ENCODE measurements around the gene BRAF. TPM values are rescaled to one million over a fixed set of nuclear protein-coding genes. Genes with fewer than 3 reads are reported as not detected.
"Not testable (repeated sequence)": the region's sequence is repeated elsewhere in the genome, so short reads cannot be mapped to it uniquely, and the experiment has no call there.

Gene BRAF
- total RNA-seq, 2 experiments from 2014 or later: 26.7 to 28.5 TPM

DNA sequence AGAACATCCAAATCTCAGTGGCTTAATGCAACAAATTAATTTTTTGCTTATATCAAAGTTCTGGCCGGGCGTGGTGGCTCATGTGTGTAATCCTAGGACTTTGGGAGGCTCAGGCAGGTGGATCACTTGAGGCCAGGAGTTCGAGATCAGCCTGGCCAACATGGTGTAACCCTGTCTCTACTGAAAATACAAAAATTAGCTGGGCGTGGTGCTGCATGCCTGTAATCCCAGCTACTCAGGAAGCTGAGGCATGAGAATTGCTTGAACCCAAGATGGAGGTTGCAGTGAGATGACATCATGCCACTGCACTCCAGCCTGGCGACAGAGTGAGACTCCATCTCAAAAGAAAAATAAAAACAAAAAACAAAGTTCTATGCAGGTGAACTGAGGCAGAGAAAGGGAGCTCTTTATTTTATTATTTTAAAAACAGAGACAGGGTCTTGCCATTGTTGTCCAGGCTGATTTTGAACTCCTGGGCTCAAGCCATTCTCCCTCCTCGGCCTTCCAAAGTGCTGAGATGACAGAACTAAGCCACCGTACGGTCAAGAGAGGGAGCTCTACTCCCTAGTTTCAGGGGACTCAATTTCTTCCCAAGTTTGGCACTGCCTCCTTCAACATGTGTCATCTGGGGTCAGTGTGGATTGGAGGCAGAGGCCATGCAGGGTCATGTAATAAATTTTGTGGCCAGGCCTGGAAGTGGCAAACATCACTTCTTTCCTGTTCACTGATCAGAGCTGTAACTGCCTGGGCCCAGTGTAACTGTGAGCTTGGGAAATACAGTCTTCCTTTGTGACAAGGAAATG, 249.6 kb downstream of the BRAF start:
- POLR2A ChIA-PET: interaction anchor here (1.4 to 1.5 kb wide), 2 partner anchors 18 to 21 kb away, joined by 3 to 6 read pairs; partner anchors contain the start of gene NDUFB2
- H3K27me3 Mint-ChIP-seq (ENCODE audit: low read depth): no peaks in the 10 kb centered on the region
- peaks cover 42% of the 10 kb centered on the region for H3K4me1 Mint-ChIP-seq (ENCODE audit: low read depth)

DNA sequence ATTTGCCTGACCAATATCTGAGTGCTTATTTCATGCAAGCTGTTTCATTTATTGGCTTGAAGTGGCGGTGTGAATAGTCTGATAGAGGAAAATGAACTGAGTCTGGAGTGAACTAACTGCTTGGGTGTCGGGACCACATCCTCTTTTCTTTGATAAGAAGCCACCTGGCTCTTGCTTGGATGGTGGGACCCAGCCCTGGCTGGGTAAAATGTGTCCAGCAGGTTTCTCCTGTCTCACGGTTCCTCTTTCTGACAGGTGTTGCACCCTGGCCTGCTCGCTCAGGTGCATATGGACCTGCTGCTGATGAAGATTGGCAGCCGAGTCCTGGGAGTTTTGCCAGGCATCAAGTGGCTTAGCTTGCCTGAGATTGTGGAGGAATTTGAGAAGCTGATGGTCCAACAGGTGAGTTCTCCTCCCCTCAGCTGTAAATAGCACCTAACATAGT, 250.4 kb downstream of the BRAF start:
- POLR2A ChIA-PET: interaction anchor here (0.7 to 1.5 kb wide), 2 partner anchors 20 to 22 kb away, joined by 3 to 6 read pairs; partner anchors contain the start of gene NDUFB2
- CTCF ChIA-PET: interaction anchor here (0.7 to 2.9 kb wide), 11 partner anchors 20 to 340 kb away, joined by 3 to 12 read pairs (median 4); partner anchors contain the start of gene MRPS33
- H3K27me3 Mint-ChIP-seq (ENCODE audit: low read depth): peaks cover under 1% of the 10 kb centered on the region
- ATAC-seq (no peak), DNase-seq (no peak)
- peak overlapping the region; percentile 87 for H3K27ac Mint-ChIP-seq
- peak overlapping the region; percentile 85 for H3K4me3 Mint-ChIP-seq
- H3K9me3 Mint-ChIP-seq (ENCODE audit: insufficient read depth): no peaks in the 10 kb centered on the region
- peaks cover 42% of the 10 kb centered on the region for H3K4me1 Mint-ChIP-seq (ENCODE audit: low read depth)
- peaks cover 19% of the 10 kb centered on the region for H3K36me3 Mint-ChIP-seq (ENCODE audit: low read depth)

More for the DNA sequence above, 249.6 kb downstream of the BRAF start:
- ATAC-seq: no peak
- Mint-ChIP-seq H3K36me3 (ENCODE audit: low read depth) (peaks cover 24% of the 10 kb centered on the region), H3K27ac (peak overlapping the region; percentile 32), H3K9me3 (ENCODE audit: insufficient read depth) (no peaks in the 10 kb centered on the region), H3K4me3 (peak overlapping the region; percentile 23)
- no peak for DNase-seq
- CTCF ChIA-PET: interaction anchor here (0.6 to 2.9 kb wide), 12 partner anchors 18 to 339 kb away, joined by 3 to 12 read pairs (median 4); partner anchors contain the start of gene MRPS33

DNA sequence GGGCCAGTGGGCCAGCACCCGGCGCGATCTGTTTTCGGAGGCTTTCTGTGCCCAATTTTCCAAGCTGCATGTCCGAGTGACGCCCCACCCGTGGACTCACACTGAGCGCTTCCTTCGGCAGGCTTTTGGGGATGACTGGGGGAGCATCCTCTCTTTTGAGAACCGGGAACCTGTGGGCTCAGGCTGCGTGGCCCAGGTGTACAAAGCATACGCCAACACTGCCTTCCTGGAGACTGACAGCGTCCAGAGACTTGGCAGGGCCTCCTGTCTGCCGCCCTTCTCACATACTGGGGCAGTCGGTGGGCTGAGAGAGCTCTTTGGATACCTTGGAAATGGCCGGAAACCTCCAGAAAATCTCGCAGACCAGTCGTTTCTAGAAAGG, 251.0 kb downstream of the BRAF start:
- Mint-ChIP-seq H3K27ac (peak overlapping the region; percentile 87), H3K4me3 (peak overlapping the region; percentile 85), H3K9me3 (ENCODE audit: insufficient read depth) (no peaks in the 10 kb centered on the region), H3K4me1 (ENCODE audit: low read depth) (peaks cover 42% of the 10 kb centered on the region), H3K27me3 (ENCODE audit: low read depth) (peaks cover 3% of the 10 kb centered on the region), H3K36me3 (ENCODE audit: low read depth) (peaks cover 15% of the 10 kb centered on the region)
- ATAC-seq (no peak), DNase-seq (no peak)
- CTCF ChIA-PET: interaction anchor here (1.1 to 2.9 kb wide), 9 partner anchors 21 to 341 kb away, joined by 3 to 12 read pairs (median 5); partner anchors contain the start of gene MRPS33
- POLR2A ChIA-PET: interaction anchor here (0.7 to 1.4 kb wide), 2 partner anchors 21 to 340 kb away, joined by 3 to 8 read pairs; no protein-coding TSS in a partner anchor

DNA sequence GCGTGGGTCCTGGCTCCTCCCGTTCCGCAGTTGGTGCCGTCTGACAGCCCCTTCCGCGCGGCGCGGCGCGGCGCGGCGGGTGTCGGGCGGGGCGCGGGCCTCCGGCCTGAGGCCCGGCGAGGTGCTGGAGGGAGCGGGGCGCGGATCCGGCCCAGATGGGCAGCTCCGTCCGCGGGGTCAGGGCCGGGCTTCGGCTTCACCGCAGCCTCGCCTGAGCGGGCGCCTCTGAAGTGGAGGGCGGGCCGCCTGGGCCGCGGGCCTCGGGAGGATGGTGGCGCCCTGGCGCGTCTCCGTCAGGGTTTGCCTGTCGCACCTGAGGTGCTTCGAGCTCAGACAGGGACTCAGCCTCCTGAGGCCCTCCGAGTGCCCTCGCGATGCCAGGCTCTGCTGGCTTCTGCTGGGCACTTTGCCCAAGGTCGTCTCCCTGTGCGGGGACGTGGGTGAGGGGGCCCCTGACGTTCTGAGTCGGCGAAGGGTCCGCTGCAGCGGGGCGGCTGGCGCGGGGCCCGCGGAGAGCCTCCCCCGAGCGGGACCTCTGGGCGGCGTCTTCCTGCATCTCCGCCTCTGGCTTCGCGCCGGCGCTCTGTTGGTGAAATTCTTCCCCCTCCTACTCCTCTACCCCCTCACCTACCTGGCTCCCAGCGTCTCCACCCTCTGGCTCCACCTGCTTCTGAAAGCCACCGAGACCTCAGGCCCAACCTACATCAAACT, 251.5 kb downstream of the BRAF start:
- H3K27me3 Mint-ChIP-seq (ENCODE audit: low read depth): peaks cover 3% of the 10 kb centered on the region
- peak overlapping the region; percentile 87 for H3K27ac Mint-ChIP-seq
- no peaks in the 10 kb centered on the region for H3K9me3 Mint-ChIP-seq (ENCODE audit: insufficient read depth)
- DNase-seq (peak; percentile 66), ATAC-seq (peak; percentile 83)
- ChIA-PET CTCF (interaction anchor here (1.1 to 2.9 kb wide), 7 partner anchors 21 to 341 kb away, joined by 3 to 12 read pairs (median 4); partner anchors contain the start of gene MRPS33), POLR2A (interaction anchor here (1.4 kb wide), 1 partner anchor 341 kb away, joined by 8 read pairs; no protein-coding TSS in a partner anchor)
- peaks cover 42% of the 10 kb centered on the region for H3K4me1 Mint-ChIP-seq (ENCODE audit: low read depth)
- H3K4me3 Mint-ChIP-seq: peak overlapping the region; percentile 85
- H3K36me3 Mint-ChIP-seq (ENCODE audit: low read depth): peaks cover 11% of the 10 kb centered on the region

DNA sequence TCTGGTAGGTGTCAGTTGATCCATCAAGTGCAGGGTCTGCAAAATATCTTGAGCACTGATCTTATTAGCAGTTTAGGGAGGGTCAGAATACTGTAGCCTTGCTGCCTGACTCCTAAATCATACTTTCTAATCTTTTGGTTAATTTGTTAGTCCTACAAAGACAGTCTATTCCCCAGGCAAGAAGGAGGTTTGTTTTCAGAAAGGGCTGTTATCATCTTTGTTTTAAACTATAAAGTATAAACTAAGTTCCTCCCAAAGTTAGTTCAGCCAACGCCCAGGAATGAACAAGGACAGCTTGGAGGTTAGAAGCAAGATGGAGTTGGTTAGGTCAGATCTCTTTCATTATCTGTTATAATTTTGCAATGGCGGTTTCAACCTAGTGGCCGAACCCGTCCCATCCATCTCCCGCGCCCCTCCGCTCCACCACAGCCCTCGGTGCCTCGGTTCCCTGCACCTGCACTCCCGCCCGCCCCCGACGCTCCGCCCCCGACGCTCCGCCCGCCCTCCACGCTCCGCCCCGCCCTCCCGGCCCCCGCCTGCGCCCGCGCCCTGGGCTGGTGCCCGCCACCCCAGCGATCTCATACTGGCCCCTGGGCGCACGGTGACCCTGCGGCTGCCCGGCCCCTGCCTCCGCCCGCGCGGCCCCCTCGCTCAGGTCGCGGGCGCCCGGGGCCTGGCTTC, 252.2 kb downstream of the BRAF start, which contains the start of gene ADCK2:
TSS of gene ADCK2 (plus strand) at position 564 of the 681 bp plus-strand sequence. CDS start 386 bp downstream, outside the sequence.
- ChIA-PET CTCF (interaction anchor here (1.2 kb wide), 1 partner anchor 341 kb away, joined by 3 read pairs; no protein-coding TSS in a partner anchor), POLR2A (interaction anchor here (1.4 kb wide), 1 partner anchor 342 kb away, joined by 8 read pairs; no protein-coding TSS in a partner anchor)
- ATAC-seq (peak; percentile 78), DNase-seq (peak; percentile 68)
- peaks cover 42% of the 10 kb centered on the region for H3K4me1 Mint-ChIP-seq (ENCODE audit: low read depth)
- H3K4me3 Mint-ChIP-seq: peak within 1 kb of the TSS; percentile 85
- H3K36me3 Mint-ChIP-seq (ENCODE audit: low read depth): peaks cover 6% of the 10 kb centered on the region
- peak within 1 kb of the TSS; percentile 87 for H3K27ac Mint-ChIP-seq
- H3K9me3 Mint-ChIP-seq (ENCODE audit: insufficient read depth): no peaks in the 10 kb centered on the region
- peaks cover 3% of the 10 kb centered on the region for H3K27me3 Mint-ChIP-seq (ENCODE audit: low read depth)

DNA sequence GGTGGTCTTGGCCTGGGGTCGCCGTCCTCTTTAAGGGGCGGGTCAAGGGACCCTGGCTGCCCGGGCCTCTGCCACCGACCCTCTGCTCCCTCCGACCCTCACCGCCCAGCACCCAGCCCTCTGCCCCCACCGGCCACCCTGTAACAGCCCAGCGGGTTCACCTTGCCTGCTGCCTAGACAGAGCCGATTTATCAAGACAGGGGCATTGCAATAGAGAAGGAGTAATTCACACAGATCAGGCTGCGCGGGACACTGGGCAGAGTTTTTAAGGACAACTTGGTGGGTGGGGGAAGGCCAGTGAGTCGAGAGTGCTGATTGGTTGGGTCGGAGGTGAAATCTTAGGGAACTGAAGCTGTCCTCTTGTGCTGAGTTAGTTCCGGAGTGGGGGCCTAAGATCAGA, 252.8 kb downstream of the BRAF start:
- Mint-ChIP-seq H3K4me1 (ENCODE audit: low read depth) (peaks cover 42% of the 10 kb centered on the region), H3K36me3 (ENCODE audit: low read depth) (peaks cover 3% of the 10 kb centered on the region), H3K27me3 (ENCODE audit: low read depth) (peaks cover 3% of the 10 kb centered on the region), H3K4me3 (peak overlapping the region; percentile 66), H3K27ac (peak overlapping the region; percentile 84), H3K9me3 (ENCODE audit: insufficient read depth) (no peaks in the 10 kb centered on the region)
- ChIA-PET CTCF (interaction anchor here (1.2 kb wide), 1 partner anchor 342 kb away, joined by 3 read pairs; no protein-coding TSS in a partner anchor), POLR2A (no interaction called here)
- DNase-seq: no peak
- no peak for ATAC-seq

DNA sequence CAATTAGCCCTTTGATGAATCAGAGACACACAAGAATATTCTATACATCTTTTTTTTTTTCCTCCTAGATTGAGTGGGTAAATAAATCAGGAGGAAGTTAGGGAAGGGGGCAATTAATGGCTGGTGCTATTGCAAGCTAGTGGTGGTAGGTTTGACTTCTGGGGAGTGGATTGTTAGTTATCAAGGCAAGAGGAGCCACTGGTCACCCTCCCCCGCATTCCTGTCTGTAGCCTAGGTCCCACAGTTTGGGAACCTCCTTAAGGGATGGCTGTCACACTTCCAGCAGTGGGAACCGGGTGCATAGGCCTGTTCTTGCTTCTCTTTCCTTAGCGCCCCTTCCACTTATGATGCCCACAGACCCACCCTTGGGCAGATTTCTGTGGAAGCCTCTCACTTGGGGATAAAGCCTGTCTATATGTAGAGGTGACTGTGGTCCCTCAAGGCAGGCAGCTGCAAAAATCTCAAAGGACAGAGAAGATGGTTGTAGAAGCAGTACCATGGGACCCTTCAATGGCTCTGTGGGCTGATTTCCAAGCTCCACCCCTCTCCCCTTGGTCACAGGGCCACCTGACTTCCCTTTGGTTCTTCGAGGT, 254.3 kb downstream of the BRAF start:
- no peak overlapping the region for H3K27ac Mint-ChIP-seq
- H3K27me3 Mint-ChIP-seq (ENCODE audit: low read depth): peaks cover 4% of the 10 kb centered on the region
- ChIA-PET CTCF (no interaction called here), POLR2A (no interaction called here)
- no peak for ATAC-seq
- H3K9me3 Mint-ChIP-seq (ENCODE audit: insufficient read depth): no peaks in the 10 kb centered on the region
- no peak overlapping the region for H3K4me3 Mint-ChIP-seq
- DNase-seq: no peak
- H3K4me1 Mint-ChIP-seq (ENCODE audit: low read depth): peaks cover 35% of the 10 kb centered on the region
- peaks cover 3% of the 10 kb centered on the region for H3K36me3 Mint-ChIP-seq (ENCODE audit: low read depth)

DNA sequence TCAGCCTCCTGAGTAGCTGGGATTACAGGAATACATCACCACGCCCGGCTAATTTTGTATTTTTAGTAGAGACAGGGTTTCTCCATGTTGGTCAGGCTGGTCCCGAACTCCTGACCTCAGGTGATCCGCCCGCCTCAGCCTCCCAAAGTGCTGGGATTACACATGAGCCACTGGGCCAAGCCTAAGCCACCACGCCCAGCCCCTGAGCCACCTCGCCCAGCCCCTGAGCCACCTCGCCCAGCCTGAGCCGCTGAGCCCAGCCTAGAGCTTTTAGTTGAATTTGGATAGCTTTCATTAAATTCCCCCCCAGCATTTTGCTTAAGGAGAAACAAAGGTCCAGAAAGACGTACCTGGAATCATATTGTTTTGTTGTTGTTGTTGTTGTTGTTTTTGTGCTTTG, 254.9 kb downstream of the BRAF start:
- peaks cover 31% of the 10 kb centered on the region for H3K4me1 Mint-ChIP-seq (ENCODE audit: low read depth)
- CTCF ChIA-PET: interaction anchor here (1.2 to 1.9 kb wide), 2 partner anchors 9 to 10 kb away, joined by 4 to 6 read pairs; no protein-coding TSS in a partner anchor
- H3K4me3 Mint-ChIP-seq; H3K9me3 Mint-ChIP-seq (ENCODE audit: insufficient read depth); POLR2A ChIA-PET; ATAC-seq; H3K36me3 Mint-ChIP-seq (ENCODE audit: low read depth); H3K27ac Mint-ChIP-seq; H3K27me3 Mint-ChIP-seq (ENCODE audit: low read depth); DNase-seq: not testable (repeated sequence)

DNA sequence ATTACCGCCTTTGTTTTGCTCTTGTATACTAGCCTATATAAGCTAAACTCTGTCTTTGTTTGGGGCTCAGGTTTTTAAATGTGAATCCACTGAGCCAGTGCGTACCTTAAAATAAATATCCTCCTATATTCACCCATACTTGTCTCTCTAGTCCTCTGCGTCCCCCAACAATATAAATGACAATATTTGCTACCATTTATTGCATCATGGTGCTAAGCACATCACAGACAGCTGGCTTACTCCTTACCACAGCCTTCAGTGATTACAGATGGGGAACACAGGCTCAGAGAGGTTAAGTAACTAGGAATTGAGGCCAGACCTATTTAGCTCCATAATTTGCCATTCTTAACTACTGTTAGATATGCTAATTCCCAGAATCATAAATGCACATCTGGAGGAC, 255.4 kb downstream of the BRAF start:
- CTCF ChIA-PET: interaction anchor here (0.6 to 1.9 kb wide), 5 partner anchors 9 to 193 kb away, joined by 3 to 8 read pairs (median 4); no protein-coding TSS in a partner anchor
- H3K4me1 Mint-ChIP-seq (ENCODE audit: low read depth): peaks cover 26% of the 10 kb centered on the region
- DNase-seq (no peak), ATAC-seq (no peak)
- H3K4me3 Mint-ChIP-seq: no peak overlapping the region
- POLR2A ChIA-PET: no interaction called here
- no peaks in the 10 kb centered on the region for H3K9me3 Mint-ChIP-seq (ENCODE audit: insufficient read depth)
- H3K27ac Mint-ChIP-seq: no peak overlapping the region
- peaks cover 13% of the 10 kb centered on the region for H3K27me3 Mint-ChIP-seq (ENCODE audit: low read depth)
- no peaks in the 10 kb centered on the region for H3K36me3 Mint-ChIP-seq (ENCODE audit: low read depth)

All from activated CD8-positive, alpha-beta T cell treated with anti-CD3 and anti-CD28 coated beads, Interleukin-2, amount 10 ng/mL, durations not matched to agents 7 days and 5 days (primary cell).